ENCODE measurements around the gene ACD. TPM values are rescaled to one million over a fixed set of nuclear protein-coding genes. Genes with fewer than 3 reads are reported as not detected.

The ACD gene
- total RNA-seq, 2 experiments from 2014 or later: 52.2 to 52.4 TPM

DNA sequence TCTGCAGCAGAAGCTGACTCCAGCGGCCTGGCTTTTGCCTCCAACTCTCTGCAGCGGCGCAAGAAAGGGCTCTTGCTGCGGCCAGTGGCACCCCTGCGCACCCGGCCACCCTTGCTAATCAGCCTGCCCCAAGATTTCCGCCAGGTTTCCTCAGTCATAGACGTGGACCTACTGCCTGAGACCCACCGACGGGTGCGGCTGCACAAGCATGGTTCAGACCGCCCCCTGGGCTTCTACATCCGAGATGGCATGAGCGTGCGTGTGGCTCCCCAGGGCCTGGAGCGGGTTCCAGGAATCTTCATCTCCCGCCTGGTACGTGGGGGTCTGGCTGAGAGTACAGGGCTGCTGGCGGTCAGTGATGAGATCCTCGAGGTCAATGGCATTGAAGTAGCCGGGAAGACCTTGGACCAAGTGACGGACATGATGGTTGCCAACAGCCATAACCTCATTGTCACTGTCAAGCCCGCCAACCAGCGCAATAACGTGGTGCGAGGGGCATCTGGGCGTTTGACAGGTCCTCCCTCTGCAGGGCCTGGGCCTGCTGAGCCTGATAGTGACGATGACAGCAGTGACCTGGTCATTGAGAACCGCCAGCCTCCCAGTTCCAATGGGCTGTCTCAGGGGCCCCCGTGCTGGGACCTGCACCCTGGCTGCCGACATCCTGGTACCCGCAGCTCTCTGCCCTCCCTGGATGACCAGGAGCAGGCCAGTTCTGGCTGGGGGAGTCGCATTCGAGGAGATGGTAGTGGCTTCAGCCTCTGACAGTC is 2.0 kb upstream of the ACD start:
- ATAC-seq (no peak), DNase-seq (no peak)
- no peaks in the 10 kb centered on the region for H3K27me3 Mint-ChIP-seq
- peaks cover 26% of the 10 kb centered on the region for H3K4me1 Mint-ChIP-seq
- no peak overlapping the region for H3K27ac Mint-ChIP-seq
- CTCF ChIA-PET: interaction anchor here (0.6 to 7.4 kb wide), 13 partner anchors 10 to 172 kb away, joined by 3 to 77 read pairs (median 4); partner anchors contain the start of genes CARMIL2 and CTCF
- peak overlapping the region; percentile 90 for H3K4me3 Mint-ChIP-seq
- H3K36me3 Mint-ChIP-seq (ENCODE audit: low read depth): peaks cover 22% of the 10 kb centered on the region
- POLR2A ChIA-PET: interaction anchor here (1.2 kb wide), 1 partner anchor 101 kb away, joined by 4 read pairs; no protein-coding TSS in a partner anchor
- intact Hi-C loops (cut with DNase I, micrococcal nuclease): loop anchor here (2.0 to 5.0 kb wide), 6 partner anchors 115 to 1525 kb away; partner anchors contain the start of genes AGRP (in 1 of the 2), ATP6V0D1 (in 1 of the 2), FHOD1 (in 1 of the 2) and HSF4 (in 1 of the 2)
- no peaks in the 10 kb centered on the region for H3K9me3 Mint-ChIP-seq (ENCODE audit: low read depth)

- intact Hi-C loops (cut with DNase I, micrococcal nuclease): loop anchor here (2.0 to 5.0 kb wide), 6 partner anchors 114 to 1526 kb away; partner anchors contain the start of genes AGRP (in 1 of the 2), ATP6V0D1 (in 1 of the 2), FHOD1 (in 1 of the 2) and HSF4 (in 1 of the 2)
- H3K4me1 Mint-ChIP-seq: peaks cover 25% of the 10 kb centered on the region
- peaks cover 23% of the 10 kb centered on the region for H3K36me3 Mint-ChIP-seq (ENCODE audit: low read depth)
- H3K4me3 Mint-ChIP-seq: peak overlapping the region; percentile 90
- H3K9me3 Mint-ChIP-seq (ENCODE audit: low read depth): no peaks in the 10 kb centered on the region
- POLR2A ChIA-PET: interaction anchor here (0.6 to 1.5 kb wide), 2 partner anchors 10 to 639 kb away, joined by 3 to 6 read pairs; no protein-coding TSS in a partner anchor
- CTCF ChIA-PET: interaction anchor here (0.6 to 7.4 kb wide), 9 partner anchors 9 to 257 kb away, joined by 3 to 77 read pairs (median 4); partner anchors contain the start of genes CARMIL2 and CTCF
- DNase-seq (peak; percentile 58), ATAC-seq (no peak)
- peak overlapping the region; percentile 53 for H3K27ac Mint-ChIP-seq
- no peaks in the 10 kb centered on the region for H3K27me3 Mint-ChIP-seq
These were observed 1.2 kb upstream of the ACD start for GRCh38 chr16:67661101-67661761.

DNA sequence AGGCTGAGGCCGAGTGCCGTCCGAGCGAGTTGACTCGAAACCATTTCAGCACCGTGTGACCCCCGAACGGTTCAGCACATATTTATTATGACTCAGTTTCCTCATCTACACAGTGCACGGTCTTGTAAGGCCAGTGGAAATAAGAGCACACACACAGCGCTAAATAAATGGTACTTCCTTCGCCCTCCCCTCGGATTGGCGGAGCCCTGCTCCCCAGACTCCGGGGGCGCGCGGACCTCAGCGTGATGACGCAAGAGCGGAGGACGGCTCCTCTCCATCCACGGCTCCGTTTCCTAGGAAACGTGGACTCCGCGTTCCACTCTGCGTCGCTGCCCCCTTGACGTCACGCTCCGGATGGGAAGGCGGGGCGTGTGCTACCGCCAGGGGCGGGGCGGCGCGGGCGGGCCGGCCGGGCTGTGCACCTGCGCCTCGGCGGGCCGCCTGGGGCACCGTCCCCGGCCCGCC is 536 bp upstream of the ACD start, which contains the start of gene PARD6A:
Gene PARD6A, plus strand, starts transcription at position 397 of the 465 bp plus-strand sequence. CDS start 79 bp downstream, outside the sequence.
- ChIA-PET POLR2A (interaction anchor here (0.7 to 1.5 kb wide), 7 partner anchors 10 to 184 kb away, joined by 3 to 13 read pairs (median 4); partner anchors contain the start of genes ATP6V0D1, CARMIL2, CTCF and RANBP10), CTCF (interaction anchor here (0.6 to 7.4 kb wide), 11 partner anchors 10 to 259 kb away, joined by 3 to 77 read pairs (median 4); partner anchors contain the start of genes CARMIL2 and CTCF)
- Mint-ChIP-seq H3K36me3 (ENCODE audit: low read depth) (peaks cover 27% of the 10 kb centered on the region), H3K4me1 (peaks cover 21% of the 10 kb centered on the region), H3K27ac (peak within 1 kb of the TSS; percentile 91), H3K27me3 (no peaks in the 10 kb centered on the region), H3K9me3 (ENCODE audit: low read depth) (no peaks in the 10 kb centered on the region), H3K4me3 (peak within 1 kb of the TSS; percentile 90)
- intact Hi-C loops (cut with DNase I, micrococcal nuclease): loop anchor here (1.0 to 5.0 kb wide), 22 partner anchors 16 to 1527 kb away; partner anchors contain the start of genes ATP6V0D1 (in 2 of the 2), CTCF (in 2 of the 2), FHOD1 (in 2 of the 2) and NFATC3 (in 2 of the 2)
- DNase-seq (peak; percentile 98), ATAC-seq (peak; percentile 83)

GRCh38 chr16:67658849-67659674 is 998 bp downstream of the ACD start:
- POLR2A ChIA-PET: interaction anchor here (0.5 to 1.2 kb wide), 6 partner anchors 12 to 378 kb away, joined by 3 to 4 read pairs (median 4); partner anchors contain the start of genes RANBP10 and TSNAXIP1
- Mint-ChIP-seq H3K4me1 (peaks cover 16% of the 10 kb centered on the region), H3K9me3 (ENCODE audit: low read depth) (no peaks in the 10 kb centered on the region), H3K27ac (peak overlapping the region; percentile 60), H3K4me3 (peak overlapping the region; percentile 90), H3K36me3 (ENCODE audit: low read depth) (peaks cover 35% of the 10 kb centered on the region), H3K27me3 (no peaks in the 10 kb centered on the region)
- ATAC-seq (no peak), DNase-seq (no peak)
- CTCF ChIA-PET: interaction anchor here (0.6 to 7.4 kb wide), 11 partner anchors 8 to 169 kb away, joined by 3 to 77 read pairs (median 4); partner anchors contain the start of gene CARMIL2
- intact Hi-C loops (cut with DNase I, micrococcal nuclease): loop anchor here in 1 of 2 experiments (2.0 kb wide), 1 partner anchor 14 kb away; the partner anchor contains the start of gene CARMIL2

DNA sequence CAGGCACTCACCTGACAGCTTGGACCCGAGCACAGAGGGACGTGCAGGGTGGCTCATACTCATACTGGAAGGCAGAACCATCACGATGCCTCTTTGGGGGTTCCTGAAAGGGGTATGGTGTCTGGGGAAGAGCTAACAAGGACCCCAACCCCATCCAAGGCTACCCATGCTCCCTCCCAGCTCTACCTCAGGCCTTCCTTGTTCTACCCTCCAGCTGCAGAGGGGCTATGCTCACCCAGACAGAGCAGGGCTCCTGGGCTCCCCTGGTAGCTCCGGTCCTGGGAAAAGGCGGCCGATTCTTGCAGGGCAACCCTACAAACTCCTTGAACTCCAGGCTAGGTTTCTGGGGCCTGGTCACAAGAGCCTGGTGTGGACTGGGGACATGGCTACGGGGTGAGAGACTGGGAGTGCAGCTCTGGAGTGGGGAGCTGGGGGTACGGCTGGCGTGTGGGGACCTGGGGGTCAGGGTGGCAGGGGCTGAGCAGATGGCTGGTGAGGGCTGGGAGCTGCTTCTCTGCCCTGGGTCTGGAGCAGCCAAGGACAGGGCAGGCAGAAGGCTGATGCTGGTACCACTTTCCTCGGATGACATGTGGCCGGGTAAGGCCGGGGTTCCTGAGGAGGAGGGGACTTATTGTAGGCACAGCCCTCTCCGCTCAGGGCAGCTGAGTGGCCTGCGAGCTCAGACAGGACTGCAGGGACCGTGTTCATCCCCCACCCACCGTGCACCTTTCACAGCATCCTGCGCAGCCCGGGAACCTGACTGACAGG is 2.1 kb downstream of the ACD start:
- CTCF ChIA-PET: interaction anchor here (0.5 to 7.4 kb wide), 11 partner anchors 9 to 465 kb away, joined by 3 to 77 read pairs (median 4); partner anchors contain the start of gene CARMIL2
- ATAC-seq: no peak
- H3K36me3 Mint-ChIP-seq (ENCODE audit: low read depth): peaks cover 35% of the 10 kb centered on the region
- H3K4me1 Mint-ChIP-seq: peaks cover 16% of the 10 kb centered on the region
- no peak for DNase-seq
- POLR2A ChIA-PET: interaction anchor here (0.5 to 1.0 kb wide), 3 partner anchors 81 to 605 kb away, joined by 3 to 4 read pairs (median 3); no protein-coding TSS in a partner anchor
- H3K9me3 Mint-ChIP-seq (ENCODE audit: low read depth): no peaks in the 10 kb centered on the region
- intact Hi-C loops (cut with DNase I, micrococcal nuclease): loop anchor here in 1 of 2 experiments (2.0 kb wide), 1 partner anchor 13 kb away; the partner anchor contains the start of gene CARMIL2
- H3K27me3 Mint-ChIP-seq: no peaks in the 10 kb centered on the region
- no peak overlapping the region for H3K27ac Mint-ChIP-seq
- H3K4me3 Mint-ChIP-seq: peak overlapping the region; percentile 90

DNA sequence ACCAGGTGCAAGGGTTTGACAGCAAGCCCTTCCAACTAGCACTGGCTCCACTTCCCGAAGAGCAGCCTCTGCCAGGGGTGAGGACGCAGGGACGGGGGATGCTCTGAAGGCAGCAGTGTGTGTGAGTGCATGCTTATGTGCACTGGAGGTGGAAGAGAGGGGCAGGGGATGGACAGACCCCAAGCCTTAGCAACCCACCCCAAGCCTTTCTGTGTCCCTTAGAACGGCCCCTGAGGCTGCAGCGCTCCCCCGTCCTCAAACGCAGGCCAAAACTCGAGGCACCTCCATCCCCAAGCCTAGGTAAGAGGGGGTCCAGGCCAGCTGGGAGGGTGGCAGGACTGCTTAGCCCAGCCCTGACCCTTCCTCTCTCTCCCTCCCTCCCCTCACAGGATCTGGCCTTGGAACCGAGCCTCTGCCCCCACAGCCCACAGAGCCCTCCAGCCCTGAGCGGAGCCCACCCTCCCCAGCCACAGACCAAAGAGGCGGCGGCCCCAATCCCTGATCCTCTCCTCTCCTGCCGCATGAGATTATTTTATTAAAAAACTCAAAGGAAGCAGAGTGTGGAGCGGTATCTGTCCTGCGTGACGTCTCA is 2.9 kb downstream of the ACD start:
- peaks cover 16% of the 10 kb centered on the region for H3K4me1 Mint-ChIP-seq
- H3K27me3 Mint-ChIP-seq: no peaks in the 10 kb centered on the region
- DNase-seq: no peak
- POLR2A ChIA-PET: interaction anchor here (0.8 kb wide), 1 partner anchor 12 kb away, joined by 3 read pairs; no protein-coding TSS in a partner anchor
- peaks cover 34% of the 10 kb centered on the region for H3K36me3 Mint-ChIP-seq (ENCODE audit: low read depth)
- ATAC-seq: no peak
- H3K9me3 Mint-ChIP-seq (ENCODE audit: low read depth): no peaks in the 10 kb centered on the region
- H3K4me3 Mint-ChIP-seq: no peak overlapping the region
- no peak overlapping the region for H3K27ac Mint-ChIP-seq
- intact Hi-C loops (cut with DNase I, micrococcal nuclease): no loop called here
- CTCF ChIA-PET: interaction anchor here (0.7 to 7.4 kb wide), 5 partner anchors 10 to 136 kb away, joined by 4 to 77 read pairs (median 11); partner anchors contain the start of gene CARMIL2

DNA sequence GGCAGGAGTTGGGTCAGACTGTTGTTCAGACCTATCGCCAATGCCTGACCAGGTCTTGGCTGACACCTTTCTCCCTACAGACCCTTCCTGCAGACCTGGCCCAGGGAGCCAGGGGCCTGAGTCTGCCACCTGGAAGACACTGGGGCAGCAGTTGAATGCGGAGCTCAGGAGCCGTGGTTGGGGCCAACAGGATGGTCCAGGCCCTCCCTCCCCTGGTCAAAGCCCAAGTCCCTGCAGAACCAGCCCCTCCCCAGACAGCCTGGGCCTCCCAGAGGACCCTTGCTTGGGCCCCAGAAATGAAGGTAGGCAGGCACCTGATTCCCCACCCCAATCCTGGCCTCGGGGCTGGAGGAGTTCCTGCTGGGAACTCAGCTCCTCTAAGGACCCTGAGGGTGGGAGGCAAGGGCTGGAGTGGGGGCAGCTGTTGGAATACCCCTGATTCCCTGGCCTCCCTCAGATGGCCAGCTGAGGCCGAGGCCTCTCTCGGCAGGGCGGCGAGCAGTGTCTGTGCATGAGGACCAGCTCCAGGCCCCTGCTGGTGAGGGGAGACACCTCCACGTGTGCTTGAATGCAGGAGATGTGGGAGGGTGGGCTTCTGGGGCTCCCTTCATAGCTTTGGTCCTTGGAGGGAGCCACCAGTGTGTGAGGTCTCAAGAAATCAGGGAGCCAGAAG is 3.6 kb downstream of the ACD start:
- Mint-ChIP-seq H3K36me3 (ENCODE audit: low read depth) (peaks cover 35% of the 10 kb centered on the region), H3K4me1 (peaks cover 18% of the 10 kb centered on the region), H3K4me3 (no peak overlapping the region), H3K27ac (no peak overlapping the region), H3K27me3 (no peaks in the 10 kb centered on the region), H3K9me3 (ENCODE audit: low read depth) (no peaks in the 10 kb centered on the region)
- intact Hi-C loops (cut with DNase I, micrococcal nuclease): no loop called here
- POLR2A ChIA-PET: interaction anchor here (0.8 kb wide), 1 partner anchor 11 kb away, joined by 3 read pairs; no protein-coding TSS in a partner anchor
- CTCF ChIA-PET: interaction anchor here (1.2 to 7.4 kb wide), 2 partner anchors 12 to 110 kb away, joined by 3 to 77 read pairs; partner anchors contain the start of gene CARMIL2
- ATAC-seq: no peak
- DNase-seq: no peak

DNA sequence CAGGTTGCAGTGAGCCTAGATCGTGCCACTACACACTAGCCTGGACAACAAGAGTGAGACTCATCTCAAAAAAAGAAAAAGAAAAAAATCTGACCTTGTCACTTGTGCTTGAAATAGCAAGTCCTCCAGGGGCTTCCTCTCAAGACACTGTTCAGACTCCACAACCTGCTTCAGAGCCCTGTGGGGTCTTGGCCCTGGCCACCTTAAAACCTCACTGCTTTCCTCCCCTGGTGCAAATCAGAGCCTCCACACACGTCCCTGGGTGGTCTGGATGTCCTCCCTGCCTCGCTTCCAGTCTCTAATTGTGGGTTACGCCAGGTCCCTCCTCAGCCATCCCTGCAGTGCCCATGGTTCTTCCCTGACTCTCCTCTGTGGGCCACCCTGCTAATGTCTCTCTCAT is 4.7 kb downstream of the ACD start:
- POLR2A ChIA-PET: no interaction called here

More for the DNA sequence above, 4.7 kb downstream of the ACD start:
- DNase-seq (no peak), ATAC-seq (no peak)
- no peak overlapping the region for H3K4me3 Mint-ChIP-seq
- H3K9me3 Mint-ChIP-seq (ENCODE audit: low read depth): no peaks in the 10 kb centered on the region
- H3K4me1 Mint-ChIP-seq: peaks cover 14% of the 10 kb centered on the region
- H3K27me3 Mint-ChIP-seq: no peaks in the 10 kb centered on the region
- H3K36me3 Mint-ChIP-seq (ENCODE audit: low read depth): peaks cover 41% of the 10 kb centered on the region
- no peak overlapping the region for H3K27ac Mint-ChIP-seq
- CTCF ChIA-PET: interaction anchor here (1.2 kb wide), 1 partner anchor 108 kb away, joined by 3 read pairs; no protein-coding TSS in a partner anchor
- intact Hi-C loops (cut with DNase I, micrococcal nuclease): no loop called here

All from activated CD4-positive, alpha-beta T cell treated with anti-CD3 and anti-CD28 coated beads for 36 hours (primary cell).